ENCODE results near the gene FARP2. TPM values are rescaled to one million over a fixed set of nuclear protein-coding genes. Genes with fewer than 3 reads are reported as not detected.
A peak's percentile ranks its signal among the peaks of the same experiment; 100 is the strongest.

The FARP2 gene
- total and polyA plus RNA-seq, 2 of the 13 experiments (the other 11 are each of a cell fraction or from before 2014, with no cell fraction given) = 28.0 to 45.4 TPM

- TF ChIP-seq NKX3-1 (CRISPR knock-in tag; IDR thresholded peaks at IDR 0.05) (no peak), ATF7 (IDR thresholded peaks at IDR 0.05) (no peak), ATF7 (CRISPR knock-in tag; IDR thresholded peaks at IDR 0.05) (no peak), RFX3 (CRISPR knock-in tag; IDR thresholded peaks at IDR 0.05) (no peak), RBAK (CRISPR knock-in tag; IDR thresholded peaks at IDR 0.05) (no peak), MNT (IDR thresholded peaks at IDR 0.05) (no peak), ZNF547 (CRISPR knock-in tag; IDR thresholded peaks at IDR 0.05) (0 out of 2 replicates have a peak, but pooled peaks have one; percentile 71), PHB2 (IDR thresholded peaks at IDR 0.05; ENCODE audit: partially characterized antibody) (no peak), PLSCR1 (CRISPR knock-in tag; IDR thresholded peaks at IDR 0.05; ENCODE audit: borderline replicate concordance) (no peak), PITX1 (CRISPR knock-in tag; IDR thresholded peaks at IDR 0.05) (peak; percentile 80), ZNF142 (CRISPR knock-in tag; IDR thresholded peaks at IDR 0.05) (no peak), NFKB2 (CRISPR knock-in tag; IDR thresholded peaks at IDR 0.05; ENCODE audit: borderline replicate concordance) (peak; percentile 53; the same call in 1 of the 2 replicates), HOXA9 (CRISPR knock-in tag; IDR thresholded peaks at IDR 0.05; ENCODE audit: borderline replicate concordance) (no peak), ZNF136 (CRISPR knock-in tag; IDR thresholded peaks at IDR 0.05; ENCODE audit: low read depth) (no peak), ZNF770 (CRISPR knock-in tag; IDR thresholded peaks at IDR 0.05) (peak; percentile 47), E2F5 (CRISPR knock-in tag; conservative IDR thresholded peaks at IDR 0.05) (no peak; the same call in 1 of the 2 replicates), DNMT1 (CRISPR knock-in tag; IDR thresholded peaks at IDR 0.05) (peak; percentile 64), ZNF607 (CRISPR knock-in tag; IDR thresholded peaks at IDR 0.05; ENCODE audit: borderline replicate concordance) (no peak)
These were observed 1.1 kb upstream of the FARP2 start (continued) for GRCh38 chr2:241354668-241355658.

Data from HepG2 (cell line).